ENCODE data around the gene DENND6B.
"Not testable (repeated sequence)": the region's sequence is repeated elsewhere in the genome, so short reads cannot be mapped to it uniquely, and the experiment has no call there.

The DENND6B gene

DNA sequence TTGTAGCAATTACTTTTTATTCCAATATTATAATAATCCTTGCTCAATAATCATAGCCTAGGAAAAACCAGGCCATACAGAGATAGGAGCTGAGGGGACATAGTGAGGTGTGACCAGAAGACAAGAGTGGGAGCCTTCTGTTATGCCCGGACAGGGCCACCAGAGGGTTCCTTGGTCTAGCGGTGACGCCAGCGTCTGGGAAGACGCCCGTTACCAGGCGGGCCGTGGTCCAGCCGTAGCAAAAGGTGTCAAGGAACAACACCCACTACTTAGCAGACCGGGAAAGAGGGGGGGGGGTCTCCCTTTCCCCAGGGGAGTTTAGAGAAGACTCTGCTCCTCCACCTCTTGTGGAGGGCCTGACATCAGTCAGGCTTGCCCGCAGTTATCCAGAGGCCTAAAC is 53.5 kb downstream of the DENND6B start:
- not testable (repeated sequence) for DNase-seq (ENCODE audit: low spot score)

DNA sequence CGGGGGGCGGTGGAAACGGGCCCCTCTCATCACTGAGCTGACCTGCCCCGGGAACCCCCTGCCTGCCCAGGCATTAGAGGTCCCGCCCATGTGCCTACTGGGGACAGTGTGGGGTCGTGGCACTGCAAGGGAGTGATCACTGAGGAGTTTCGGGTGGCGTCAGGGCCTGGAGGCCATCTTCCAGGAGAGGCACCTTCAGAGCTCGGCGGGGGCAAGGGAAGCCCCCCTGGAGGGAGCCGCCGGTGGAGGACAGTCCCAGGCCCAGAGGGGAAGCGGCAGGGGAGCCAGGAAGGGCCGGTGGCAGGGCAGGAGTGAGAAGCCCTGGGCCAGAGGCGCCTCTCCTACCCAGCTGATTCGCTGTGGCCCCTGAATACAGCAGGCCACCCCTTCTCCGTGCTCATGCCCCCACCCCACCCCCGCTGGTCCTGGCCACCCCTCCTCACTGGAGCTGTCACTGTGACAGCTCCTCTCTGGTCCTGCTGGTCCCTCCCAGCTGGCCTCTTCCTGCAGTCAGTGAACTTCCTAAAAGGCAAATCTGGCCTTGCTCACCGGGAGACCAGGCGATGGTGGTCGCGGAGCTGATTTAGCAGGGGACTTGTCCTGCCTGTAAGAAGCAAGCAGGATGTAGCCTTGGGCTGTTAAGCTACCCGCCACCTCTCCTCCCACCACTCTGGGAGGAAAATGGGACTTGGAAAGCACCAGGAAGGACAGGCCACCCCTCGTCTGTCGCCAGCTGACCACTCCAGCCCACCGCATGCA is 54.6 kb downstream of the DENND6B start:
- no peak for DNase-seq (ENCODE audit: low spot score)

DNA sequence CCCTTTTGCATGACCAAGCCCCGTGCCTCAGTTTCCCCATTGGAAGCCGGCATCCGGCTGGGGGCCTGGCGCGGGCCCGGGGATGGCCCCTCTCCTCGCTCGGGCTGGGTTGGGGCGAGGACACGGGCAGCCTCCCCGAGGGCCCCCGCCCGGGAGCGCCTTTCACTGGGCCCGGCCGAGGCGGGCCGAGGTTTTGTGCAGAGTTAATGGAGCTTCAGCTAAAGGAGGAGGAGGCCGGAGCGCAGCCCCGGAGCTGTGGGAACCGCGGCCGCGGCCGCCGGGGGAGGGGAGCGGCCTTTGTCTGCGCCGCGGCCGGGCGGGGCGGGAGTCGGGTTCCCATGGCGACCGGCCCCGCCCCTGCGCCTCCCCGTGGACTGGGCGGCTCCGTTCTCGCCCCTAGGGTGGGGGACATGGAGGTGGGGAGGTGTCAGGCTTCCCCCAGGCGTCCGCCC is 55.3 kb downstream of the DENND6B start:
- peak; percentile 67 for DNase-seq (ENCODE audit: low spot score)

DNA sequence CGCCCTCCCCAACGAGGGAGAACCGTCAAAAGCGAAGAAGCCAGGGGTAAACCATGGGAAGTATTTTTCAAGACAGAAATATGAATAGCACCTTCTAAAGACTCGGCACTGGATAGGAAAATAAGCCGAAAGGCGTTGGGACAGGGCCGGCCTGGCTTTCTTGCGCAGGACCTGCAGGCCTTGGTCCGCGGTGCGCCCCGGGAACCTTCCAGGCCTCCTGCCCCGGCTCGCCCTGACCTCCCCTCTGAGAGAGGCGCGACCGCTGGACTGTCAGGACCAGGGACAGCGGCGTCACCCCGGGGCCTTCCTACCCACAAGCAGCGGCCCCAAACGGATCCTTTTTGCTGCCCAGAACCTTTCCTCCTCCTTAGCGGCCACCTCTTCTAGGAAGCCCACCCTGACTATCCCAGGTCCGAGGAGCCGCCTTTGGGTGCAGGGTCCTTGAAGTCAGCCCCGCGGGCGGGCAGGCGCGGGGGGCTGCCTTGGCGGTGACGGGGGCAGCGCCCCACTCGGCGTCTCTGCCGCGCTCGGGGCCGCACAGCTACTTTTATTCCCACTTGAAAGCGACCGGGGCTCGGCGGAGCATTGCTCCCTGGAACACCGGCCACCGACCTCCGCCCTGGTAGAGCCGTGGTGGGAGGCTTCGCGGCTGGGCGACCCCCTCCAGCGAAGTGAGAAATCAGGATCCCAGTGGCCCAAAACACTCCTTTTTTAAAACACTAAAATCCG is 56.0 kb downstream of the DENND6B start:
- DNase-seq (ENCODE audit: low spot score): peak; percentile 67

DNA sequence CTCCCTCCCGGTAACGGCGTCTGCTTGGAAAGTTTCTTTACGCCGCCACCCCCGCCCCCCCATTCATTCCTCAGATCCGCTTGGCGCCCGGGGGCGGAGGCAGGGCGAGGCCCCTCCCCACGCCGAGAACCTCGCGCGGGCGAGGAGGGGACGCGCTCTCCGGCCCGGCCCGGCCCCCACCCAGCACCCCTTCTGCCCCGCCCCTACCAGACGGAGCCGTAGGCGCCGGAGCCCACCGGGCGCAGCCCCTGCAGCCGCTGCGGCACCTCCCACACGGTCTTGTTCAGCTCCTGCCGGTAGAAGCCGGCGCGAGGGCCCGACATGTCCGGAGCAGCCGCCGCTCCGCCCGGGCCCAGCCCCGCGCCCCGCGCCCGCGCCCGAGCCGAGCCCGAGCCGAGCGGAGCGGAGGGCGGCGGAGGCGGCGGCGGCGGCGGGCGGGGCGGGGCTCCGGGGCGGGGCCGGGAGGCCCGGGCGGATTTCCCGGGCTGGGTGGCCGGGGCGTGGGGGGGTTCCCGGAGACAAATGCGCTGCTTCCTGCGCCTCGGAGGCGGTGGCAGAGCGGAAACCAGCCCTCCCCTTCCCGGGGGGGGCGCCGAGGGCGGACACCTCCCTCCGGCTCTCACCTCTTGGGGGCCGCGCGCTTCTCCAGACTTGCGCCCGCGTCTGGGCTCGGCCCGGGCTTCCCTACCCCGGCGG is 56.7 kb downstream of the DENND6B start, which contains the start of gene MAPK11:
TSS of gene MAPK11 (minus strand) at position 411 of the 696 bp plus-strand sequence. CDS start at position 323, 88 bp downstream.
- no peak for DNase-seq (ENCODE audit: low spot score)

DNA sequence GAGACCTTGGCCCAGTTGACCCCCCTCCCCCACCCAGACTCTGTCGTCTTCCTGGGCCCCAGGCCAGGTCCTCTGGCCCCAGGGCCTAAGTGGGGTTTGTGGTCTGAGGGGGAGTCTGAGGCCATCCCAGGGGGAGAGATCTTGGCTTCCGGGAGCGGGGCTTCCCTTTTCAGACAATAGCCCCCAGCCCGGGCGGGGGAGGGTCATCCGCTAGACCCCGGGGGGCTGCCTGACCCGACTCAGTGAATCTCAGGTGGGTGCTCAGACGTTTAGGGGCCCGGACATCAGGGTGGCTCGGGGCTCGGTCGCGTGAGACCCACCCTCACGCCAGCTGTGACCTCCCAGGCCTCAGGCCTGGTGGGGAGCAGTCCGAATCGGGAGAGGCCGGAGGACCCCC is 57.2 kb downstream of the DENND6B start:
- no peak for DNase-seq (ENCODE audit: low spot score)

DNA sequence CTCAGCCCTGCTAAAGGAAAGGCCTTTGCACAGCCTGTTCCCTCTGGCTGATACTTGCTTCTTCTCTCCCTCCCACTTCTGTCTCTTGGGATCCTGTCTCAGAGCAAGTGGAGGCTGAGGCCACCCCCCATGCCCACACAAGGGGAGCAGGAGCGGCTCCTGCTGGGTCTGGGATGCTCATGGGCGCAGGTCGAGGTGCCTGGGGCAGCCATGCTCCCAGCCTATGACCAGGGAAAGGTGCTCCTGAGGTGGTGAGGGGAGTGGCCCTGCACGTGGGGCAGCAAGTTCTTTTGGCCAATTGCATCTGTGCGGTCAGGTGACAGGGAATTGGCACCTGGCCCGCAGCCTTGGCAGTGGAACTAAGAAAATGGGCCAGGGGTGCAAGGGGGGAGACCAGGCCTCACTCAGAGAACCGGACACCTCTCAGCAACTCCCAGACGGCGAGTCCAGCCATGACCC is 58.1 kb downstream of the DENND6B start:
- DNase-seq (ENCODE audit: low spot score): no peak

DNA sequence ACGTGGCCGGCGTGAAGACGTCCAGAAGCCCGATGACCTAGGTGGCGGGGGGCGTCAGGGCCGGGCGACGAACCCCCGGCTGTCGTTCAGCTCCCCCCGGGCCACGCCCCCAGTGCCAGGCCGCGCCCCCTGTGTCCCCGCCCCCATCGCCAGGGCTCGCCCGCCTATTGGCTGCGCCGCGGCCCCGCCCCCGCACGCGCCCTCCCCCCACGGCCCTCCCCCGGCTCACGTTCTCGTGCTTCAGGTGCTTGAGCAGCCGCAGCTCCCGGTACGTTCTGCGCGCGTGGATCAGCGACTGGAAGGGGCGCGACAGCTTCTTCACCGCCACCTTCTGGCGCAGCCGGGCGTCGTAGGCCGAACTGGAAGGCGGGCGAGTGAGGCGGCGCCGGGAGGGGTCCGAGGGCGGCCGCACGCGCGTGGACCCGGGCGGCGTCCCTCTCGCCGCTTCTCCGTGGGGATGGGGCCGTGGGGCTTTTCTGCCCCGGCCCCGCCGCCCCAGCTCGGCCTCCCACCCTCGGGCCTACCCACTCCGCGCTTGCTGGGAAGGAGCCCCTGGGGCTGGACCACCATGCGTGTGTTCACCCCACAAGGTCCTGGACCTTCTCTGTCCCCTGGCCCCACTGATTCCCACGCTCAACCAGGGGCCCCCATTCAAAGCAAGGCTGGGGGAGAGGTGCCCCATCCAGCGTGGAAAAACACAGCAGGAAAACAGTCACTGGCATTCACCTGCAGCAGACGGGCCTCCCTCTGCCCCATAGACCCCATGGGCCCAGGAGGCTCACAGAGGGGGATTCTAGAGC is 59.0 kb downstream of the DENND6B start:
- DNase-seq (ENCODE audit: low spot score): no peak

DNA sequence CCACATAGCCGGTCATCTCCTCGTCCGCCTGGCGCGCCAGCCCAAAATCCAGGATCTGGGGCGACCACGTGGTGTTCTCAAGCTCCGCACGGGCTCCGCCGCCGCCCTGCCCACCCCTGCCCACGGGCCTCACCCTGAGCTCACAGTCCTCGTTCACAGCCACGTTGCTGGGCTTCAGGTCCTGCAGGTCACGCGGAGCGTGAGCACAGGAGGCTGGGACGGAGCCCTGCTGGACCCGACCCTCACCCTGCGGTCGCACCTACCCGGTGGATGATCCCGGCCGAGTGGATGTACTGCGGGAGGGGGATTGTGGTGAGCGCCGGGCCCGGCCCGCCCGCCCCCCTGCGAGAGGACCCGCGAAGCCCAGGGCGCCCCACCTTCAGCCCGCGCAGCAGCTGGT is 59.8 kb downstream of the DENND6B start:
- DNase-seq (ENCODE audit: low spot score): no peak

DNA sequence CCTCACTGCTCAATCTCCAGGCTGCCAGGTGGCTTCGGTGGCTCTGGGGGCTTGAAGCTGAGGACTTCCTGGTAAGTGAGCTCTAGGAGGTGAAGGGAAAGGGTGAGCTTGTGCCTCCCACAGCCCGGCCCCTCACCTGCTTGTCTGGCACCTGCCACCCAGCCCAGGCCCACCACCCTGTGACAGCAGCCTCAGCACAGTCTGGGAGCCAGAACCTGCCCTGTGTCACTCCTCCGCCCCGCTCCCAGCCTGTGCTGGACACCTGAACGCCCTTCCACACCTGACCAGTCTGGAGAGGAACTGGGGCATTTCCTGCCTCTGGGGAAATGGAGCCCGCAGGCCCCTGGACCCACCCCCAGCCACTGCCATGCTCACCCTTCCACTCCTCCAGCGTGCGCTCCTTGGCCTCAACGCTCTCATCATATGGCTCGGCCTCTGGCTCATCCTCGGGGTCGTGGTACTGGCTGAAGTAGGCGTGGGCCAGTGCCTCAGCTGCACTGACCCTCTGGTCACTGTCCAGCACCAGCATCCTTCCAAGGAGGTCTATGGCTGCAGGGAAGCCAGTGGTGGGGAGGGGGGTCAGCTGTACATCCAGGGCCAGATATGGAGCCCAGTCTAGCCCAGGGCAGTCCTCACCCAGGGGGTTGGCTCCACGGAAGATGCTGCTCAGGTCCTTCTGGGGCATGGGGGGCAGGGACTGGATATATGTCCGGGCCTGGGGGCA is 61.7 kb downstream of the DENND6B start:
- DNase-seq (ENCODE audit: low spot score): no peak

DNA sequence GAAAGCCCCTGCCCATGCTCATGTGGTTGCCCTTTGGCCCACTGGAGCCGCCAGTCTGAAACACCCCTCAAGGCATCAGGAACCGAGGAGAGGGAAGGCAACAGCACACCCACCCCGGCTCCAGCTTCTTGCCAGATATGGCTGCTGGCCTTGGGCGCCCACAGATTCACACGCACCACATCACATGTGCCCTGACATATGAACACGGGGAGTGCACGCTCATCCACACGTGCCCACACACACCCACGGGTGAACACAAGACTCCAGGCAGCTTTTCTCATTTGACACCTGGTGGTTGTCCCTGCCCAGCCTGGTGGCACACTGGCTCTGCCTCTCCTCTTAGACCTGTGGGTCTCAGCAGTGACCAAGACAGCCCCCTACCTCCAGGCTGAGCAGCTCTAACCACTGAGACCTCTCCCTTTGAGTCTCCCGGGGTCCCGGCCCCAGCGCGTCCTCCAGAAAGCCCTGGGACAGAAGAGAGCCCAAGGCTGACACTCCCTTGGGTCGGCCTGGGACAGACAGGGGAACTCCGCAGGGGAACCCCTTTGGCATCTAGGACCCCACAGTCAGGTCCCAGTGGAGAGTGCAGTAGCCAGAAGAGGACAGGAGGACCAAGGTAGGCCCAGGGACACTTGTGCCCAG is 62.6 kb downstream of the DENND6B start:
- DNase-seq (ENCODE audit: low spot score): no peak

DNA sequence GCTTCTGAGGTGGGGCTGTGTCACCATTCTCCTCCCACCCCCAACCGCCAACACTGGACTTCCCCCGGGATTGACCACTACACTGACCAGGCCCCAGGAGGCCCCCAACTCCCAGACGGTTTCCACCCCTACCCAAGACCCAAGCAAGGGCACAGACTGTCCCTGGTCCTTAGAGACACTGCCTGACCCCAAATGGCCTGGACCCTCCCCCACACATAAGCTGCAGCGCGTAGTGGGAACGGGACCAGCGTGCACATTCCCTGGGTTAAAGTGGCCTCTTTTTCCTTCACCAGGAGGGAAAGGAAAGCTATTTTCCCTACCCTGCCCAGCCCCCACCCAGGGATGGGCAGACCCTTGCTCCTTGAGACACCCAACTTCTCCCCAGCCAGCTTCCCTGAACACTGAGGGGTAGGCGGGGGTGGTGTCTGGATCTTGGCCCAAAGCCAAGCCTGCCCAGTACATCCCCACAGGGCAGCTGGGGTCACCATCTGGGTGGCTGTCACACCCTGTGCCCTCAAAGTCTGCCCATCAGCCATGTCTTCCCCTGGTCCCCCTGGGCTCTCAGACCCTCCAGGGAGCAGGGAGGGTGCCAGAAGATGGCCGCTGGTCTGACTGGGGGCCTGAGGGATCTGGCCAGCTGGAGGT is 63.7 kb downstream of the DENND6B start:
- DNase-seq (ENCODE audit: low spot score): no peak

DNA sequence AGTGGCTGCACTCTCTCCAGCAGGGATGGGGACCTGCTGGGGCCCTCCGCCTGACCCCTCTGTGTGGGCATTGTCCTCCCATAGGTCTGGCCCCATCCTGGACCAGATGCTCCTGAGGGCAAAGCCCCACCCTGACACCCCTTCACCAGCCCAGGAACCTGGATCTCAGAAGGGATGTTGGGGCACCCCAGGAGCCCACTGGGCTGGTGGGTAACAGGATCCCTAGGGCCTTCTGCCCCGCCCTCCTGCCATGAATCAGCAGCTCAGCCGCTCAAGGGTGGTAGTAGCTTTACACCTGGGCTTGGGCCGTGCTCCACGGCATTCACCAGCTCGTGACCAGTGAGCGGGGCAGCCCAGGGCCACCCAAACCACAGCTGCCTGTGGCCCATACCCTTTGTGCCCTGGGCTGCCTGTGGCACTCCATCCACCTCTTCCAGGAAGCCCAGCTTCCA is 64.3 kb downstream of the DENND6B start:
- DNase-seq (ENCODE audit: low spot score): no peak

DNA sequence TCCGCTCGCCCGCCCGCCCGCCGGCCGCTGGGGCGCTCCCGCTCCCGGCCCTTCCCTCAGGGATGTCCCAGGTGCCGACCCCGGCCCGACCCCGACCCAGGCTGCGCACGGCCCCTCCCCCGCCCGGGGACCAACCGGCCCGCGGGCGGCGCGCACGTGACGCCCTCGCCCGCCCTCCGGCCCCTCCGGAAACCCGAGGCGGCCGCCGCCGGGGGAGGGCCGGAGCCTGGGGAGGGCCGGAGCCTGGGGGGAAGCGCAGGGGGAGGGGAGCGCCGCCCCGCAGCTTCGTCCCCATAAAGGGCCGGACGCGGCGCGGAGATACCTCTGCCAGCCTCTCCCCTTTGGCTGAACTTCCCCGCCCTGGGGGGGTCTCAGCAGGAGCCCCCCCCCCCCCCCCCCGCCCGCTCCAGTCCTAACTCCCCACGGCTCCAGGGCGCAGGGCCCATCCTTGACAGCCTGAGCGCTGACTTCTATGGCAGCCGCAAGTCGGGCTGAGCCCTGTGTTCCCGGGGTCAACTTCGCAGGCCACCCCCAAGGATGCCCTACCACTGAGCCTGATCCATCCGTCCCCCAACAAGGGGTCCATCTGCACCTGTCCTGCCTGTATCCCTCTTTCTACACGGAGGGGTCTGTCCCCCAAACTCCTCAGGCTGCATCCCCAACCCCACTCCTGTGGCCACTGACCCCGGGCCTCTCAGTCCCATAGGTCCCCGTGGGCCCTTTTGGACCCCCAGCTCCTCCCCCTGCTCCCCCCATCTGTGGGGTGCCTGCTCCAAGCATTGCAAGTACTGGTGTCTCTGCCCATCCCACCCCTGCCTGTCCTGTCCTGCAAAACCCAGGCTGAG is 65.0 kb downstream of the DENND6B start, which contains the start of gene MAPK12:
TSS of gene MAPK12 (minus strand) at position 69 of the 845 bp plus-strand sequence. CDS start 174 bp downstream, outside the sequence.
- no peak for DNase-seq (ENCODE audit: low spot score)

DNA sequence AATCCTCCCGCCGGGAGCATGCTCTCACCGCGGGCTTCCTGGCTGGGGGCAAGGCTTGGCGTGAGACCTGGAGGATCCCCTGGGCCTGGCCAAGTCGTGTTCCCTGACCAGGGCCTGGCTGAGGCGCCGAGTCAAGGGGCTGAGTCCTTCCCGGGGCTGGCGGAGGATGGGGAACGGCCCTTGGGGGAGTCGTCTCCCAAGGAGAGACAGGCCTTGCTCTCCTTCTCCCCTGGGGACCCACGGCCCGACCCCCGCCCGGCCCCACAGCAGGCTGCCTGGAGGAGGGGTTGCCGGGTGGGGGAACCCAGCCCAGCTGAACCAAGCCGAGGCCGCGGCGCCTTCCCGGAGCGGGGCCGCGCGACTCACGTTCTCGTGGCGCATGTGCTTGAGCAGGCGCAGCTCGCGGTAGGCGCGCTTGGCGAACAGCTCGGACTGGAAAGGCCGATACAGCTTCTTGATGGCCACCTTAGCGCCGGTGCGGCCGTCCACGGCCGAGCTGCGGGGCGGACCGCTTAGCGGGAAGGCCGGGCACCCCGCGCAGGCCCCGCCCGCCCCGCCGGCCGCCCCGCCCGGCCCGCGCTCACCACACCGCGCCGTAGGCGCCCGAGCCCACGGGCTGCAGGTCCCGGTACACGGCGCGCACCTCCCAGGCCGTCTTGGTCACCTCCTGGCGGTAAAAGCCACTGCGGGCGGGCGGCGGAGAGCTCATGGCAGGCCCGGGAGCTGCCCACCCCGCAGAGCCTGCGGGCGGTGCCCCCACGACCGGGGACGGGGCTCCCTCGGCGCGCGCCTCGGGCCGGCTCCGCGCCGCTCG is 65.8 kb downstream of the DENND6B start:
- peak; percentile 45 for DNase-seq (ENCODE audit: low spot score)

DNA sequence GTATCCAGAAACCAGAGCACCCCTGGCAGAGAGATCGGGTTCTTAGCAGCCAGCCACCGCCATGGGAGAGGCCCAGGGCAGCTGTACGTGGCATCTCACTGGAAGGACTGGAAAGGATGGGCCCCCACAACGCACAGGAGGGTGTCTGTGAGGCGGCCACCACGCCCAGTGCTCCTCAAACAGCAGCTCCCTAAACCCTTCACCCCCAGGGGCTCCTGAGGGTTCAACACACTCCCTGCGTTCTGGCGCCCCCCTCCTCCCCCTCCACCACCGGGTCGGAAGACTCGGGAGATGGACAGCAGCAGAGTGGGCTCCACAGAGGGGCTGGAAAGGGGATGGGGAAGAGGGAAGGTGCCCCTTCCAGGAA is 66.4 kb downstream of the DENND6B start:
- DNase-seq (ENCODE audit: low spot score): no peak

DNA sequence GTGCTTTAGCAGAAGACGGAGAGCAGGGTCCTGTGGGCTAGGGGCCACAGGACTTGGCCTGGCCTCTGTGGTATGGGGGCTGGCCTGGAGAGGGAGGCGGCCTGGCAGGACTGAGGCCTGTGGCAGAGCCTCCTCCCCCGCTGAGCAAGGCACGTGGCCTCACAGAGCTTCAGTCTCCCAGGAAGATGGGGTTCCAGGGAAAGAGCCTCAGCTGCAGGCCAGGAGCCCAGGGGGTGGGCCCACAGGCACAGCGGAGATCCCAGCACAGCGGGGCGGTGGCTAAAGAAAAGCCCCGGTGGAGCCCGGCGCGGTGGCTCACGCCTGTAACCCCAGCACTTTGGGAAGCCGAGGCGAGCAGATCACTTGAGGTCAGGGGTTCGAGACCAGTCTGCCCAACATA is 67.5 kb downstream of the DENND6B start:
- no peak for DNase-seq (ENCODE audit: low spot score)
